GM19397 (cell line): Measurements from ENCODE around the gene PAH.

Experiments
- ATAC-seq: cut with Tn5 transposase; IDR thresholded peaks from one replicate; pipeline ENCODE4 v1.9.1; 2021; ENCODE audit warnings: mild to moderate bottlenecking, moderate library complexity; ENCODE audit not compliant: unreplicated experiment

PAH gene

GRCh38 chr12:102902093-102902492, 15.0 kb downstream of the PAH start:
- ATAC-seq = no peak

GRCh38 chr12:102900389-102900788, 16.7 kb downstream of the PAH start:
- ATAC-seq = no peak

- ATAC-seq = no peak
These were observed 21.0 kb downstream of the PAH start for GRCh38 chr12:102896067-102896466.

GRCh38 chr12:102891756-102892155, 25.3 kb downstream of the PAH start:
- ATAC-seq = no peak

GRCh38 chr12:102888511-102888910, 28.5 kb downstream of the PAH start:
- no peak for ATAC-seq

GRCh38 chr12:102885043-102885932, 31.8 kb downstream of the PAH start:
- no peak for ATAC-seq

- no peak for ATAC-seq
These were observed 33.7 kb downstream of the PAH start for GRCh38 chr12:102883204-102883799.

GRCh38 chr12:102880783-102881182, 36.3 kb downstream of the PAH start:
- no peak for ATAC-seq

- no peak for ATAC-seq
These were observed 37.8 kb downstream of the PAH start for GRCh38 chr12:102879144-102879763.

- no peak for ATAC-seq
These were observed 40.2 kb downstream of the PAH start for GRCh38 chr12:102876883-102877282.

GRCh38 chr12:102874819-102875218, 42.2 kb downstream of the PAH start:
- no peak for ATAC-seq

- ATAC-seq = no peak
These were observed 44.0 kb downstream of the PAH start for GRCh38 chr12:102873077-102873476.

GRCh38 chr12:102871014-102871413, 46.0 kb downstream of the PAH start:
- ATAC-seq = no peak

GRCh38 chr12:102869571-102869970, 47.5 kb downstream of the PAH start:
- no peak for ATAC-seq

- ATAC-seq = no peak
These were observed 51.0 kb downstream of the PAH start for GRCh38 chr12:102865821-102866615.

- no peak for ATAC-seq
These were observed 54.6 kb downstream of the PAH start for GRCh38 chr12:102862486-102862885.

- no peak for ATAC-seq
These were observed 65.8 kb downstream of the PAH start for GRCh38 chr12:102851246-102851645.

GRCh38 chr12:102849722-102850447, 67.2 kb downstream of the PAH start:
- no peak for ATAC-seq

- ATAC-seq = no peak
These were observed 68.2 kb downstream of the PAH start for GRCh38 chr12:102848832-102849231.

GRCh38 chr12:102847131-102847530, 69.9 kb downstream of the PAH start:
- ATAC-seq = no peak
